ENCODE results near the gene COPRS.

GRCh38 chr17:31858642-31859486 lies at the start of gene COPRS:
- TF ChIP-seq EZH2 (IDR thresholded peaks at IDR 0.05; ENCODE audit: borderline replicate concordance, insufficient read depth, low read depth, low read length, poor library complexity, severe bottlenecking) (no peak), CTCF (IDR thresholded peaks at IDR 0.05) (no peak)
